CD4-positive, alpha-beta T cell (primary cell): ENCODE data around the gene BDKRB2. TPM values are rescaled to one million over a fixed set of nuclear protein-coding genes. Genes with fewer than 3 reads are reported as not detected.

Experiments
- ATAC-seq: fragments of 200-7000 bp; cut with Tn5 transposase; one replicate; pipeline ENCODE4 v1.10.0; 2022; ENCODE audit warnings: mild to moderate bottlenecking; ENCODE audit not compliant: poor library complexity
- CTCF ChIA-PET: fragments of 350-600 bp; sonication (Branson Sonifier 250); formaldehyde crosslinking; loops from one replicate; lab custom pipeline; 2021; ENCODE audit warnings: antibody characterized with exemption, inconsistent platforms; lab: Charles Lee
- POLR2A ChIA-PET: fragments of 350-600 bp; sonication (Branson Sonifier 250); formaldehyde crosslinking; loops from one replicate; lab custom pipeline; 2021; ENCODE audit warnings: antibody characterized with exemption, inconsistent platforms; lab: Charles Lee
- DNase-seq, 14 experiments: peaks; one replicate each; pipeline ENCODE4 v3.0.0-alpha.2; 2013 to 2020; ENCODE audit warnings: mixed read lengths in 2 of 14
- H3K27ac ChIP-seq, 2 donors: one replicate each; pipeline versions ENCODE4 v1.5.1 to v1.7.0; 2013; ENCODE audit warnings: low read length in 2 of 2, low read depth in 1 of 2, mild to moderate bottlenecking in 1 of 2
- H3K27me3 ChIP-seq, 2 experiments: 1 replicate in 1 of 2; 2 replicates in 1 of 2; pipeline versions ENCODE4 v1.6.1 to v1.7.0; 2013; ENCODE audit warnings: low read length in 2 of 2, control low read depth in 1 of 2, mild to moderate bottlenecking in 1 of 2, moderate library complexity in 1 of 2; ENCODE audit not compliant: insufficient read depth in 2 of 2, control insufficient read depth in 1 of 2
- H3K36me3 ChIP-seq: one replicate; pipeline ENCODE4 v1.6.1; 2013; ENCODE audit warnings: low read length, control low read depth; ENCODE audit not compliant: insufficient read depth
- H3K4me1 ChIP-seq: one replicate; pipeline ENCODE4 v1.6.1; 2013; ENCODE audit warnings: low read length, control low read depth; ENCODE audit not compliant: insufficient read depth
- H3K4me3 ChIP-seq: one replicate; pipeline ENCODE4 v1.5.1; 2013; ENCODE audit warnings: mild to moderate bottlenecking, low read length, moderate library complexity
- H3K9me3 ChIP-seq, 2 experiments: 1 replicate in 1 of 2; 2 replicates in 1 of 2; pipeline versions ENCODE4 v1.6.1 to v1.7.0; 2013; ENCODE audit warnings: low read length in 2 of 2, mild to moderate bottlenecking in 2 of 2, control low read depth in 1 of 2, moderate library complexity in 1 of 2; ENCODE audit not compliant: control insufficient read depth in 1 of 2, insufficient read depth in 1 of 2
- H3K27ac Mint-ChIP-seq: one replicate; pipeline ENCODE4 v1.8.0; 2020; ENCODE audit warnings: mixed read lengths
- H3K27me3 Mint-ChIP-seq: one replicate; pipeline ENCODE4 v1.8.0; 2021; ENCODE audit warnings: mixed read lengths
- H3K36me3 Mint-ChIP-seq: one replicate; pipeline ENCODE4 v1.8.0; 2021; ENCODE audit warnings: low read depth, mixed read lengths
- H3K4me1 Mint-ChIP-seq: one replicate; pipeline ENCODE4 v1.8.0; 2021; ENCODE audit warnings: low read depth, mixed read lengths
- H3K4me3 Mint-ChIP-seq: one replicate; pipeline ENCODE4 v1.8.0; 2020; ENCODE audit warnings: mild to moderate bottlenecking, mixed read lengths
- H3K9me3 Mint-ChIP-seq: one replicate; pipeline ENCODE4 v1.8.0; 2020; ENCODE audit warnings: mixed read lengths
- intact Hi-C, 2 experiments: fragments of 100-400 bp; cut with DNase I in 1 of 2; cut with micrococcal nuclease in 1 of 2; formaldehyde crosslinking; loops; one replicate each; pipeline versions ENCODE4 v1.15.1 to v1.9.0; 2023 to 2025; cut with DNase I, micrococcal nuclease
- total RNA-seq, 174 experiments: library from RNA in 2 of 174; stranded (reverse) in 2 of 174; gene quantifications; one replicate each; pipeline ENCODE4 v1.2.3 and lab custom pipeline; 2021 to 2026
- TF ChIP-seq, protein P1 (sequence below): fragments of 200-600 bp; IDR thresholded peaks from one replicate; pipeline ENCODE4 v1.8.0; 2022; ENCODE audit warnings: antibody characterized with exemption, mild to moderate bottlenecking

Gene BDKRB2
- total RNA-seq, 2 experiments from 2014 or later = not detected

GRCh38 chr14:96264853-96265252, 60.2 kb downstream of the BDKRB2 start:
- Histone ChIP-seq H3K4me3 (no peak overlapping the region), H3K27ac (no peak overlapping the region), H3K9me3 (no peaks in the 10 kb centered on the region), H3K36me3 (no peaks in the 10 kb centered on the region), H3K27me3 (no peaks in the 10 kb centered on the region), H3K4me1 (no peaks in the 10 kb centered on the region)
- ChIA-PET CTCF (no interaction called here), POLR2A (no interaction called here)
- Mint-ChIP-seq H3K9me3 (no peaks in the 10 kb centered on the region), H3K36me3 (no peaks in the 10 kb centered on the region), H3K27ac (no peak overlapping the region), H3K27me3 (peaks cover 17% of the 10 kb centered on the region), H3K4me1 (no peaks in the 10 kb centered on the region), H3K4me3 (no peak overlapping the region)
- TF ChIP-seq, protein P1, sequence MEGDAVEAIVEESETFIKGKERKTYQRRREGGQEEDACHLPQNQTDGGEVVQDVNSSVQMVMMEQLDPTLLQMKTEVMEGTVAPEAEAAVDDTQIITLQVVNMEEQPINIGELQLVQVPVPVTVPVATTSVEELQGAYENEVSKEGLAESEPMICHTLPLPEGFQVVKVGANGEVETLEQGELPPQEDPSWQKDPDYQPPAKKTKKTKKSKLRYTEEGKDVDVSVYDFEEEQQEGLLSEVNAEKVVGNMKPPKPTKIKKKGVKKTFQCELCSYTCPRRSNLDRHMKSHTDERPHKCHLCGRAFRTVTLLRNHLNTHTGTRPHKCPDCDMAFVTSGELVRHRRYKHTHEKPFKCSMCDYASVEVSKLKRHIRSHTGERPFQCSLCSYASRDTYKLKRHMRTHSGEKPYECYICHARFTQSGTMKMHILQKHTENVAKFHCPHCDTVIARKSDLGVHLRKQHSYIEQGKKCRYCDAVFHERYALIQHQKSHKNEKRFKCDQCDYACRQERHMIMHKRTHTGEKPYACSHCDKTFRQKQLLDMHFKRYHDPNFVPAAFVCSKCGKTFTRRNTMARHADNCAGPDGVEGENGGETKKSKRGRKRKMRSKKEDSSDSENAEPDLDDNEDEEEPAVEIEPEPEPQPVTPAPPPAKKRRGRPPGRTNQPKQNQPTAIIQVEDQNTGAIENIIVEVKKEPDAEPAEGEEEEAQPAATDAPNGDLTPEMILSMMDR = no peak
- intact Hi-C loops = no loop called here
- ATAC-seq = no peak
- no peak for DNase-seq

- Mint-ChIP-seq H3K36me3 (no peaks in the 10 kb centered on the region), H3K4me1 (no peaks in the 10 kb centered on the region), H3K27ac (no peak overlapping the region), H3K9me3 (no peaks in the 10 kb centered on the region), H3K4me3 (no peak overlapping the region), H3K27me3 (peaks cover 17% of the 10 kb centered on the region)
- TF ChIP-seq, protein P1 = no peak
- POLR2A ChIA-PET = no interaction called here
- Histone ChIP-seq H3K27ac (no peak overlapping the region), H3K9me3 (no peaks in the 10 kb centered on the region), H3K36me3 (no peaks in the 10 kb centered on the region), H3K27me3 (no peaks in the 10 kb centered on the region), H3K4me3 (no peak overlapping the region), H3K4me1 (no peaks in the 10 kb centered on the region)
- CTCF ChIA-PET = interaction anchor here (1.4 kb wide), 1 partner anchor 165 kb away, joined by 3 read pairs; no protein-coding TSS in a partner anchor
- ATAC-seq (no peak), DNase-seq (no peak)
- intact Hi-C loops = no loop called here
These were observed 60.9 kb downstream of the BDKRB2 start for GRCh38 chr14:96265383-96266095.

GRCh38 chr14:96267336-96267735, 62.7 kb downstream of the BDKRB2 start:
- peaks cover 6% of the 10 kb centered on the region for H3K9me3 Mint-ChIP-seq
- H3K27ac ChIP-seq = no peak overlapping the region
- H3K27ac Mint-ChIP-seq = no peak overlapping the region

More at GRCh38 chr14:96267336-96267735, 62.7 kb downstream of the BDKRB2 start:
- Histone ChIP-seq H3K4me3 (no peak overlapping the region), H3K9me3 (peaks cover 0 to 5% of the 10 kb centered on the region in 2 experiments), H3K36me3 (no peaks in the 10 kb centered on the region), H3K4me1 (no peaks in the 10 kb centered on the region), H3K27me3 (no peaks in the 10 kb centered on the region)
- no peaks in the 10 kb centered on the region for H3K36me3 Mint-ChIP-seq
- no peaks in the 10 kb centered on the region for H3K4me1 Mint-ChIP-seq
- TF ChIP-seq, protein P1 = no peak
- no peak for DNase-seq
- peaks cover 11% of the 10 kb centered on the region for H3K27me3 Mint-ChIP-seq
- H3K4me3 Mint-ChIP-seq = no peak overlapping the region
- intact Hi-C loops = no loop called here
- ChIA-PET POLR2A (no interaction called here), CTCF (no interaction called here)
- ATAC-seq = no peak
